SK-N-SH treated with all-trans-retinoic acid at 6 μM for 48 hours (cell line): ENCODE results near the gene SMIM24.
A peak's percentile ranks its signal among the peaks of the same experiment; 100 is the strongest.

ENCODE experiments used
- ATAC-seq: fragments of 200-7000 bp; cut with Tn5 transposase; 3 replicates; pipeline ENCODE4 v1.9.1; 2020; ENCODE audit warnings: mild to moderate bottlenecking, moderate library complexity
- BACH2 ChIP-seq: fragments of 250-450 bp; sonication (Bioruptor Pico); IDR thresholded peaks from 2 replicates; pipeline ENCODE4 v1.9.0; 2021; ENCODE audit warnings: mild to moderate bottlenecking, borderline replicate concordance
- CREB5 ChIP-seq: fragments of 250-450 bp; sonication (Bioruptor Pico); IDR thresholded peaks from 2 replicates; pipeline ENCODE4 v1.5.1; 2020; ENCODE audit warnings: low read depth, mild to moderate bottlenecking, moderate library complexity
- CSDC2 ChIP-seq: fragments of 250-450 bp; sonication (Bioruptor Pico); IDR thresholded peaks from 2 replicates; pipeline ENCODE4 v1.5.0; 2020; ENCODE audit warnings: mild to moderate bottlenecking, moderate library complexity
- ESRRG ChIP-seq: fragments of 250-450 bp; sonication (Bioruptor Pico); IDR thresholded peaks from 2 replicates; pipeline ENCODE4 v1.6.1; 2021; ENCODE audit warnings: mild to moderate bottlenecking
- GLIS3 ChIP-seq: fragments of 250-450 bp; sonication (Bioruptor Pico); IDR thresholded peaks from 2 replicates; pipeline ENCODE4 v1.5.0; 2020; ENCODE audit warnings: mild to moderate bottlenecking, moderate library complexity
- ISL1 ChIP-seq: fragments of 250-450 bp; sonication (Bioruptor Pico); IDR thresholded peaks from 2 replicates; pipeline ENCODE4 v2.1.2; 2022; ENCODE audit warnings: mild to moderate bottlenecking, moderate library complexity
- OSR1 ChIP-seq: fragments of 250-450 bp; sonication (Bioruptor Pico); IDR thresholded peaks from 2 replicates; pipeline ENCODE4 v1.8.0; 2022; ENCODE audit warnings: moderate library complexity, mild to moderate bottlenecking, inconsistent platforms
- SNAI2 ChIP-seq: fragments of 250-450 bp; sonication (Bioruptor Pico); IDR thresholded peaks from 2 replicates; pipeline ENCODE4 v1.5.0; 2020; ENCODE audit warnings: mild to moderate bottlenecking, moderate library complexity
- TSHZ2 ChIP-seq: fragments of 250-450 bp; sonication (Bioruptor Pico); IDR thresholded peaks from 2 replicates; pipeline ENCODE4 v1.5.0; 2020; ENCODE audit warnings: mild to moderate bottlenecking, moderate library complexity
- ZC3H10 ChIP-seq: fragments of 250-450 bp; sonication (Bioruptor Pico); IDR thresholded peaks from 2 replicates; pipeline ENCODE4 v1.5.1; 2021; ENCODE audit warnings: mild to moderate bottlenecking, moderate library complexity
- ZNF70 ChIP-seq: fragments of 450-650 bp; formaldehyde crosslinking; IDR thresholded peaks from 2 replicates; pipeline ENCODE4 v1.5.0; 2020; ENCODE audit warnings: mild to moderate bottlenecking, moderate library complexity
- TF ChIP-seq, protein P1 (sequence below): fragments of 250-450 bp; sonication (Bioruptor Pico); IDR thresholded peaks from 2 replicates; pipeline ENCODE4 v1.5.1; 2021; ENCODE audit warnings: mild to moderate bottlenecking, moderate library complexity
- TF ChIP-seq, protein P2 (sequence below): fragments of 250-450 bp; sonication (Bioruptor Pico); IDR thresholded peaks from 2 replicates; pipeline ENCODE4 v1.8.0; 2020; ENCODE audit warnings: mild to moderate bottlenecking, moderate library complexity, borderline replicate concordance

Gene SMIM24

DNA sequence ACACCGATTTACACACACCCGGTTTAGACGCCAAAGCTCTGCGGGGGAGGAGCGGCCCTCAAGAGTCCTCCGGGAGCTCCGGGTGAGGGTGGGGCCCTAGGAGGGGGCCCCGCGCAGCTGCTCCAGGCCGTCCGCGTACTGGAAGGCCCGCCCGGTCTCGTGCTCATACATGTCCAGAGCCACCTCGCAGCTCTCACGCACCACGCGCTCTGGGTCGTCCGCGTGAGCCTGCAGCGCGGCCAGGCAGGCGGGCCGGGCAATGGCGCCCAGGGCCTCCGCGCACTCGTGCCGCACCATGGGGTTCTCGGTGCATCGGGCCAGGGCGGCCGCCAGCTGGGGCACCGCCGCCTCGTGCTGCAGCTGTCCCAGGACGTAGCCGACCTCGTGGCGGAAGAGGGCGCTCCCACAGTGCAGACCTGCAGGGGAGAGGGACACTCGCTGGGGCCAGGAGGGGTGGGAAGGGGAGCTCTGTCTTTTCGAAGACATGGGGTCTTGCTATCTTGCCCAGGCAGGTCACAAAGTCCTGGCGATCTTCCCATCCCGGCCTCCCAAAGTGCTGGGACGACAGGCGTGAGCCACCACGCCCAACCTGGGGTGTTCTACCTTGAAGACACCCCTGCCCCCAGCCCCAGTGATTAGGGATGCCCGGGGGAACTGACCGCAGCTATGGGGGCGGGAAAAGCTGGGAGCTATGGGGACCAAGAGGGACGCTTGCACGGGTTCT lies 11.2 kb upstream of the SMIM24 start (continued):
- TF ChIP-seq CREB5 (CRISPR knock-in tag), result no peak
- TF ChIP-seq, all 23 proteins: peak for 0

DNA sequence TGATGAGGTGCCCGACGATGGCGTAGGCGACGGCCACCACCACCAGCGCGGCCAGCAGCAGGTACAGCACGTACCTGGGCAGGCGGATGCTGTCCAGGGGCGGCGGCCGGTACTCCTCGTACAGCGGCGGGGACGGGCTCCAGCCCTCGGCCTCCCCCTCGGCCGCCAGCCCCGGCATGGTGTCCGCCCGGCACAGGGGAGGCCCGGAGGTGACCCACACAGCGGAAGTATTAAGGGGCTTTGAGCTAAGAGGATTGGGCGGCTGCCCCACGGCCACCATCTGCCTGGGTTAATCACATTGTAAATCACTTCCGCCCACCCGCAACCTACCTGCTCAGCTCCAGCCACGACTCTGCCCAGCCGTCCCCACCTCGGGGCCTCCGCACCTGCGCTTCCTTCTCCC lies 2.9 kb upstream of the SMIM24 start, which contains the start of gene SMIM44:
Gene SMIM44, minus strand, starts transcription at position 216 of the 403 bp plus-strand sequence. Its CDS starts 38 bp downstream, at position 178.
- TF ChIP-seq ISL1 (CRISPR knock-in tag), result no peak
- no peak for TF ChIP-seq ZC3H10 (CRISPR knock-in tag)
- TF ChIP-seq SNAI2 (CRISPR knock-in tag), result no peak
- no peak for TF ChIP-seq ZNF70 (CRISPR knock-in tag)
- no peak for TF ChIP-seq CSDC2 (CRISPR knock-in tag)
- ATAC-seq, result no peak

DNA sequence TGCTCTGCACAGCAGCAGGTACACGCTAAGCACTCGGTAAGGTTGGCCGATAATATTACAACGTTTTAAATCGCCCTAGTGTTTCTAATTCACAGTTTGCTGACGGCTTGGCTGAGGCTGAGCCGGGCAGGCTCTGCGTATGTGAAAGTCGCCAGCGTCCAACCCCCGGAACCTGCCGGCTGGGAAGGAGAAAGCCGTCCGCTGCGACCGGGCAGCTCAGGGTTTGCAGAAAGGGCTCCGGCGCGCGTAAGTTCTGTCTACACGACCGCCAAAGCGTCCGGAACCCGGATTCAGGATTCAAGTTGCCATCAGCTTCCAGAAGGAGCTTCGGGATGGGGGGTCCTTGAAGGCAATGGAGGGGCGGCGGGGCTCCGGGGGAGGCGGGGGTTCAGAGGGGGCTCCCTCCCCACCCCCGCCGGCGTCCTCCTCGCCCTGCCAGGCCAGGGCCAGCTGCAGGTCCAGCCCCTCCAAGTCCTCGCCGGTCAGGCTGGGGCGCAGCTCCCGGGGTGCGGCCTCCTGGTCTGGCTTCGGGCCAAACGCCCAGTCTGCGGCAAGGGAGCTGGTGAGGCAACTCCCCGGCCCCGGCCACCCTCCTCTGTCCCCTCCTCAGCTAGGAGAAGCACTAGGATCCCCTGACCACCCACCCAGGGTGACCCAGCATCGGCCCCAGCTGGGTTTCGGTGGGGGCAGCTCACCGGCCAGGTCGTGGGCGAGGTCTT lies 2.3 kb upstream of the SMIM24 start:
- TF ChIP-seq, protein P1, sequence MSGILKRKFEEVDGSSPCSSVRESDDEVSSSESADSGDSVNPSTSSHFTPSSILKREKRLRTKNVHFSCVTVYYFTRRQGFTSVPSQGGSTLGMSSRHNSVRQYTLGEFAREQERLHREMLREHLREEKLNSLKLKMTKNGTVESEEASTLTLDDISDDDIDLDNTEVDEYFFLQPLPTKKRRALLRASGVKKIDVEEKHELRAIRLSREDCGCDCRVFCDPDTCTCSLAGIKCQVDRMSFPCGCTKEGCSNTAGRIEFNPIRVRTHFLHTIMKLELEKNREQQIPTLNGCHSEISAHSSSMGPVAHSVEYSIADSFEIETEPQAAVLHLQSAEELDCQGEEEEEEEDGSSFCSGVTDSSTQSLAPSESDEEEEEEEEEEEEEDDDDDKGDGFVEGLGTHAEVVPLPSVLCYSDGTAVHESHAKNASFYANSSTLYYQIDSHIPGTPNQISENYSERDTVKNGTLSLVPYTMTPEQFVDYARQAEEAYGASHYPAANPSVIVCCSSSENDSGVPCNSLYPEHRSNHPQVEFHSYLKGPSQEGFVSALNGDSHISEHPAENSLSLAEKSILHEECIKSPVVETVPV (CRISPR knock-in tag), result no peak
- TF ChIP-seq TSHZ2, result no peak
- ATAC-seq, result no peak

DNA sequence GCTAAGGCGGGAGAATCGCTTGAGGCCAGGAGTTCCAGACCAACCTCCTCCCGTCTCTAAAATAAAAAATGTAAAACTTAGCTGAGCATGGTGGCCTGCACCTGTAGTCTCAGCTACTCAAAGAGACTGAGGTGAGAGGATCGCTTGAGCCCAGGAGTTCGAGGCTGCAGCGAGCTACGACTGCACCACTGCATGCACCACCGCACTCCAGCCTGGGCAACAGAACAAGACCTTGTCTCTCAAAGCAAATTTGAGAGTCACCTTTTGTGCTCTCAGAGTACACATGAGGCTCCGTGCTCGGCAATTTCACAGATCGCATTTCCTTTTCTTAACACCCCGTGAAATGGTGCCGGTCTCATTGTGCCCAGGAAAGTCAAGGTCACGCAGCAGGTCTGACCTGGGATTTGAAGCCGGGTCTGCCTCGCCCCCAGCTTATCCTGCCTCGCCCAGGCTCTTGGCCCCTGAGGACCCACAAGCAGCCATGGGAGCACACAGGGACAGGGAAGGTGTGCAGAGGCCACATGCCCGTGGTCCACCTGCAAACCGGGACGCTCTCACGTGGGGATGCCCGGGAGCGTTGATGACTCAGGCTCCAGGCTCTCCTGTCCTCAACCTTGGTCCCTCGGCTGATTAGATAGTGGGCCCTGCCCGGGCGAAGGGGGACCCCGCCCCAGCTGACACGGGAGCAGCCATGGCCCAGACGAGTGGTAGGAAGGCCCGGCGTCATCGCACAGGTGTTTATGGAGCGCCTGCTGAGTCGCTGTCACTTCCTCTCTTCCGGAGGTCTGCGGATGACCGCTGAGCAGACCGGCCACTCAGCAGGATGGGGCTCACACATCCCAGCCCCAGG lies 1.1 kb upstream of the SMIM24 start:
- ATAC-seq, result no peak

DNA sequence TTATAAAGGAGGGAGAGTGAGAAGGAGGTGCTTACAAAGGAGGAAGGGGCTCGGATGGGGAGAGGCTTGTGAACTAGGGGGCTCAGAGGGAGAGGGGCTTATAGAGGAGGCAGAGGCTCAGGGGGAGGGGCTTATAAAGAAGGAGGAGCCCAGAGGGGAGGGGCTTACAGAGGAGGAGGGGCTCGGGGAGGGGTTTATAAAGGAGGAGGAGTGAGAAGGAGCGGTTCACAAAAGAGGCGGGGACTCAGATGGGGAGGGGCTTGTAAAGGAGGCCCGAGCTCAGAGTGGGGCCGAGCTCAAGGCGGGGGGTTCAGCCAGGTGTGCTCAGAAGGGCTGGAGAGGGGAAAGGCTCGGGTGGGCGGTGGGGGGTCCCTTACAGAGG lies 500 bp downstream of the SMIM24 start:
- TF ChIP-seq, protein P2, sequence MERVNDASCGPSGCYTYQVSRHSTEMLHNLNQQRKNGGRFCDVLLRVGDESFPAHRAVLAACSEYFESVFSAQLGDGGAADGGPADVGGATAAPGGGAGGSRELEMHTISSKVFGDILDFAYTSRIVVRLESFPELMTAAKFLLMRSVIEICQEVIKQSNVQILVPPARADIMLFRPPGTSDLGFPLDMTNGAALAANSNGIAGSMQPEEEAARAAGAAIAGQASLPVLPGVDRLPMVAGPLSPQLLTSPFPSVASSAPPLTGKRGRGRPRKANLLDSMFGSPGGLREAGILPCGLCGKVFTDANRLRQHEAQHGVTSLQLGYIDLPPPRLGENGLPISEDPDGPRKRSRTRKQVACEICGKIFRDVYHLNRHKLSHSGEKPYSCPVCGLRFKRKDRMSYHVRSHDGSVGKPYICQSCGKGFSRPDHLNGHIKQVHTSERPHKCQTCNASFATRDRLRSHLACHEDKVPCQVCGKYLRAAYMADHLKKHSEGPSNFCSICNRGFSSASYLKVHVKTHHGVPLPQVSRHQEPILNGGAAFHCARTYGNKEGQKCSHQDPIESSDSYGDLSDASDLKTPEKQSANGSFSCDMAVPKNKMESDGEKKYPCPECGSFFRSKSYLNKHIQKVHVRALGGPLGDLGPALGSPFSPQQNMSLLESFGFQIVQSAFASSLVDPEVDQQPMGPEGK, result no peak
- TF ChIP-seq ZNF70 (CRISPR knock-in tag) (no peak), BACH2 (CRISPR knock-in tag) (no peak)
- ATAC-seq, result no peak; the same call in 1 of the 3 replicates

More for the DNA sequence above, 1.1 kb upstream of the SMIM24 start:
- no peak for TF ChIP-seq CSDC2 (CRISPR knock-in tag)
- TF ChIP-seq OSR1 (CRISPR knock-in tag), result no peak
- no peak for TF ChIP-seq GLIS3 (CRISPR knock-in tag)

GRCh38 chr19:3479177-3479833 lies 1.0 kb downstream of the SMIM24 start:
- TF ChIP-seq, protein P2, result no peak
- TF ChIP-seq GLIS3 (CRISPR knock-in tag), result no peak
- TF ChIP-seq ESRRG (CRISPR knock-in tag), result no peak
- peak; percentile 35; the same call in 2 of the 3 replicates for ATAC-seq
